ENCODE data around the gene NKAIN2.
"Not testable (repeated sequence)": the region's sequence is repeated elsewhere in the genome, so short reads cannot be mapped to it uniquely, and the experiment has no call there.

NKAIN2 gene

GRCh38 chr6:123888771-123889513 is 85.3 kb downstream of the NKAIN2 start:
- no peak overlapping the region for H3K4me3 ChIP-seq (ENCODE audit: low read depth, low read length)

DNA sequence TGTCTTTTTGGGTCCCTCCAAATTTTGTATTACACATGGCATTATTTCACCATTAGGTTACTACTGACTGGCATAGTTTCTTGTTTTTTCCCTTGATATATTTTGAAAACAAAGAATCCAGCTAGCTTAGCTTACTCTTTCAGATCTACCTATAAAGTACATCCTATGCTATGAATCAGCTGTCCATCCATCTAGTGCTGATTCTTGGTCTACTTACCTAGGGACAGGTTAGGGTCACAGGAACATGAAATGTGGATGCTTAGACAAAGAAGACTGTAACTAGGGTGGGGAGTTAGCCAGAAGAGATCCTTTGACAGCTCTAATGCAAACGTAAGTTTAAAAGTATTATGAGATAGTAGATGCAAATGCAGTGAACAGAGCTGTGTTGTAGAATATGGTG is 91.7 kb downstream of the NKAIN2 start:
- no peak overlapping the region for H3K4me3 ChIP-seq (ENCODE audit: low read depth, low read length)

GRCh38 chr6:123895806-123896205 is 92.1 kb downstream of the NKAIN2 start:
- H3K4me3 ChIP-seq (ENCODE audit: low read depth, low read length) = no peak overlapping the region

GRCh38 chr6:123896869-123897268 is 93.2 kb downstream of the NKAIN2 start:
- no peak overlapping the region for H3K4me3 ChIP-seq (ENCODE audit: low read depth, low read length)

GRCh38 chr6:123897965-123898364 is 94.3 kb downstream of the NKAIN2 start:
- H3K4me3 ChIP-seq (ENCODE audit: low read depth, low read length) = no peak overlapping the region

DNA sequence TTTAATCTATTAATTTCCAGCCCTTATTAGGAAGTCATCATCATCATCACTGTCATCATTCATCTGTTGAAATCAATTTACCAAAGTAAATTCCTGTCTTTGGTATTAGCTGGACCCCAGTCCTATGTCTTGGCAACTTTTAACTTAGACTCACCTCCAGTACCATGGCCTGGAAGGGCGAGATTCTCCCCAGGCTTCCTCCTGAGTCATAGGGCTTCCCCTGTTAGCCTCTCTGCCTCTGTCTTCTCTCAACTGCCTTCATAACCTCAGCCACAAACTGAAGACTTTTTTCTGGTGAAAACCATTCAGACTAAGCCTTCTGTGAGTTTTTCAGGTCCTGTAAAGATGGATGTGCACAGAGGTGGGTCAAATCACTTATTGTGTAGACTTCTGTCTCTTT is 95.0 kb downstream of the NKAIN2 start:
- H3K4me3 ChIP-seq (ENCODE audit: low read depth, low read length) = no peak overlapping the region

- no peak overlapping the region for H3K4me3 ChIP-seq (ENCODE audit: low read depth, low read length)
Observed at GRCh38 chr6:123899745-123900144, 96.1 kb downstream of the NKAIN2 start.

- no peak overlapping the region for H3K4me3 ChIP-seq (ENCODE audit: low read depth, low read length)
Observed at GRCh38 chr6:123901436-123901835, 97.8 kb downstream of the NKAIN2 start.

GRCh38 chr6:123902738-123903313 is 99.2 kb downstream of the NKAIN2 start:
- no peak overlapping the region for H3K4me3 ChIP-seq (ENCODE audit: low read depth, low read length)

DNA sequence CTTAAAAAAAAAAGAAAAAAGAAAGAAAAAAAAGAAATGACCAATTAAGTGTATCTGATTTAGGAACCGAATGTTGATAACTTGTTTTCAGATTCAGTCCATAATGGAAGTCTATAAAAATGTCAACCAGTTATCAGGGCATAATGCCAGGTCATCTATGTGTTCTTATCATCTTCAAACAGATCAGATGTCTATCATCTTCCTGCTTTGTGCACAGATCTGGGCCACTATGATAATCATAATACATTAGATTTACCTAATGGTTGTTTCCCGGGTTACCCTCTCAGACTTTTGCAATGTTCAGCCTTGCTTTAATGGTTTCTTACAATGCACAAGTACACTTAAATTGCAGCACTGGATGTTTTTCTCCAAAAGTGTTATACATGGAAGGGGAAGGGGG is 100.6 kb downstream of the NKAIN2 start:
- H3K4me3 ChIP-seq (ENCODE audit: low read depth, low read length) = no peak overlapping the region

DNA sequence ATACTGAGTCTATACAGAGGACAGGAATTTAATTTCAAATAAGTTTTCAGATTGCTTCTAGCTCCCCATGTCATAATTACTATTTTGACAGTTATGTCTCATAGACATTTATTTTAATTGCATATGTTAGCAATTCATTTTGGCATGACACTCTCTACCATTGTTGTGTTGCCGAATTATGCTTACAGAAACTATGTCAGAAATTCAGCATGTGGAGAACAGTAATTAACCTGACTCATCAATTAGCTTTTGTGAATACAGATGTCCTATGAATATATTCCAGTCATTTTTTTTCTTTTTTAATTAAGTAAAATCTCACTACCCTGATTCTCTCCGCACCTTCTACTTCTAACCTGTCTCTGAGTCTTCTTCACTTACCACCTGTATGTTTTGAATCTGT is 105.1 kb downstream of the NKAIN2 start:
- no peak overlapping the region for H3K4me3 ChIP-seq (ENCODE audit: low read depth, low read length)

DNA sequence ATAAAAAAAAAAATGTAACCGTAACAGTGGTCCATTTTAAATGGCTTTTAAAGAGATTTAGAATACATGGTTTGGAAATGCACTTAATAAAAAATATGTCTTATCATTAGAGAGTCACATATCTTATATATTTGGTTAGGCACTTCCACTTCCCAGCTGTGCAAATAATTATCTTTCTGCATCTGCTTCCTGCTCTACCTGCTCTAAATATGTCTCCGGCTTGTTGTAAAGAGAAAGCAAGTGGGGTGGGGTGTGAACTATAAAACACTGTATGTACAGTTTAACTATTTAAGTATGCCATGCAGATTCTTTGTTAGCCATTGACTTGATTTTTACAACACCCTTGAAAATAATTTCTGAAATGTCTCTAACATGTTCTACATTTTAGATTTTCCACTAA is 106.3 kb downstream of the NKAIN2 start:
- H3K4me3 ChIP-seq (ENCODE audit: low read depth, low read length) = no peak overlapping the region

DNA sequence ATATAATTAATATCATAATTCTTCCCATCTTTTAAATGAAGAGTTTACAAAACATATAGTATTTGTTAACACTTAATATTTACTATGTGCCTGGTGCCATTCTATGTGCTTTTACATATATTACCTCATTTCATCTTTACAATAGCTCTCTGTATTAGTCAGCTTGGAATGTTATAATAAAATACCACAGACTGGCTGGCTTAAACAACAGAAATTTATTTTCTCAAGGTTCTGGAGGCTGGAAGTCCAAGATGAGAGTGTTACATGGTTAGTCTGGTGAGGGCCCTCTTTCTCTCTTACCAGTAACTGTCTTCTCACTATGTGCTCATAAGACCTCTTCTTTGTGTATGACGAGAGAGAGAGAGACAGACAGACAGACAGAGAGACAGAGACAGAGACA is 110.2 kb downstream of the NKAIN2 start:
- no peak overlapping the region for H3K4me3 ChIP-seq (ENCODE audit: low read depth, low read length)

DNA sequence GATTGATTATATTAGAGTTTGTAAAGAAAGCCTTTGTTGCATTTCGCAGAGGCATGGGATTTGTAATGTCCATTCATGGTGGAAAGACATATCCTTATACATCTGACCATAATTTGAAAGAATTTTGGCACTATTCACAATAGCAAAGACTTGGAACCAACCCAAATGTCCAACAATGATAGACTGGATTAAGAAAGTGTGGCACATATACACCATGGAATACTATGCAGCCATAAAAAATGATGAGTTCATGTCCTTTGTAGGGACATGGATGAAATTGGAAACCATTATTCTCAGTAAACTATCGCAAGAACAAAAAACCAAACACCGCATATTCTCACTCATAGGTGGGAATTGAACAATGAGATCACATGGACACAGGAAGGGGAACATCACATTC is 119.7 kb downstream of the NKAIN2 start:
- H3K4me3 ChIP-seq (ENCODE audit: low read depth, low read length) = not testable (repeated sequence)

GRCh38 chr6:123925350-123925749 is 121.7 kb downstream of the NKAIN2 start:
- H3K4me3 ChIP-seq (ENCODE audit: low read depth, low read length) = no peak overlapping the region

- H3K4me3 ChIP-seq (ENCODE audit: low read depth, low read length) = no peak overlapping the region
Observed at GRCh38 chr6:123925842-123926399, 122.3 kb downstream of the NKAIN2 start.

DNA sequence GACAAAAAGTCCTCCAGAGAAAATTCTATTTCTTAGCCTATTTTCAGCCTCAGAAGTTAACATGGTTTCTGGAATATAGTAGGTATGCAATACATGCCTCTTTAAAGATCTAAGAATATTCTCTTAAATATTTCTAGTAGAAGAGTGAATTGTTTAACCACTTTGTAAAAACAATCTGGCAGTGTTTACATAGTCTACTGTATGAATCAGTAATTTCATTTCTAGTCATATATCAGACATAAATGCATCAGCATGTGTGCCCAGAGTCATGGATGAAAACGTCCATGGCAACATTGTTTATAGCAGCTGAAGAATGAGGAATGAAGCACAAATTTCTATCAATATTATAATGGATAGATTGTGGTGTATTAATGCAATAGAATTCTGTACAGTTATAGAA is 124.9 kb downstream of the NKAIN2 start:
- no peak overlapping the region for H3K4me3 ChIP-seq (ENCODE audit: low read depth, low read length)

DNA sequence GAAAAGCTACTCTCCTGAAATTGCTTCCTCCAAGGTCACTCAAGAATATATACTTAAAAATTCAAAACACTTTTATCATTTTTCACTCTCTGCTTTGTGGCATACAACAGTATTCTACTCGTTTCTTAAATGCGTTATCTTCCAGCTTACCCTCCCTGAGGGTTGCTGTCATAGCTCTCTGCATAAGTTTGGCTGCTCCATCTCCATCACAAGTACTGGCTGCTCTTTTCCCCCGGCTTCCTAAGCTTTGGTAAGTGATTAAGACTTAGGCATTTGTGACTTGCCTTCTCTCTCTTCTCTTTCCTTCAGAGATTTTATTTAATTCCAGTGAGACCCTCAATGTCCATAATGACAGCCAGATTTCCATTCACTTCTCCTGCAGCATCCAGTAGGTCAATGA is 128.3 kb downstream of the NKAIN2 start:
- H3K4me3 ChIP-seq (ENCODE audit: low read depth, low read length) = no peak overlapping the region

- no peak overlapping the region for H3K4me3 ChIP-seq (ENCODE audit: low read depth, low read length)
Observed at GRCh38 chr6:123940551-123940950, 136.9 kb downstream of the NKAIN2 start.

DNA sequence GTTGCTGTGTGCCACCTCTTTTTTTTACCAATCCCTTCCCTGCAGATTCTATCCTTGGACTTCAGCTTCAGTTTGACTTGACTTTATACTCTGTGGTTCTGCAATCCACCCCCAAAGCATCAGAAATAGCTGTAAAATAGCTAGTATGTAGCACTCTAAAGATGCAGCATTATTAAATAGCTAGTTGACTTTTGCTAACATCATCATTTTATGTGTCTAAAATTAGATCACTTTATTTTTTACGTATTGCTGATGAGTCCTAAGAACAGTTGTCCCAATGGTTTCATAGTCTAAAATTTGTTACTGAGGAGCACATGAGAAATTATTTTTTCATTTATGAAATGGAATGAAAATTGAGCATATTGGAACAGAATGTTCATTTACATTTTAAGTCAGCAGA is 138.2 kb downstream of the NKAIN2 start:
- H3K4me3 ChIP-seq (ENCODE audit: low read depth, low read length) = no peak overlapping the region

- H3K4me3 ChIP-seq (ENCODE audit: low read depth, low read length) = no peak overlapping the region
Observed at GRCh38 chr6:123945386-123945785, 141.7 kb downstream of the NKAIN2 start.

- no peak overlapping the region for H3K4me3 ChIP-seq (ENCODE audit: low read depth, low read length)
Observed at GRCh38 chr6:123953920-123954319, 150.3 kb downstream of the NKAIN2 start.
